ENCODE data around the gene TOR2A. TPM values are rescaled to one million over a fixed set of nuclear protein-coding genes. Genes with fewer than 3 reads are reported as not detected.

TOR2A gene
- total and polyA plus RNA-seq, 2 donors (not counting 3 experiments of a cell fraction or from before 2014, with no cell fraction given), result 19.3 to 23.9 TPM

DNA sequence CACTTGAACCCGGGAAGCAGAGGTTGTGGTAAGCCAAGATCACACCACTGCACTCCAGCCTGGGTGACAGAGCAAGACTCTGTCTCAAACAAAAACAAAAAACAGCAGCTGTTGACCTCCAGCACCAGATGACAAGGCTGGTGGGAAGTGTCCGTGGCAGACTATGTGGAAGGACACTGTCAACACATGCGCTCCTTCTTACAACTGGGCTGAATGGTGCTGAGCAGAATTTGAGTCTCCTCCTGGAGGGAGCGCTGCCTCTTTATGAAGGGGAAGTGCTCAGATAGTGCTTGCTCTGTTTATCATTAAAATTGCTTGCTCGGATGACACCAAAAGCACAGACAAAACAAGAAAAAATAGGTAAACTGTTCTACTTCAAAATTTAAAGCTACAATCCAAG, 37.5 kb downstream of the TOR2A start:
- no peaks in the 10 kb centered on the region for H3K79me2 ChIP-seq (ENCODE audit: control insufficient read depth, insufficient read depth, low read length)
- H3K4me2 ChIP-seq (ENCODE audit: insufficient read depth, low read length), result no peak overlapping the region
- intact Hi-C loops (cut with micrococcal nuclease) (loop anchor here (5.0 kb wide), 1 partner anchor 85 kb away; the partner anchor contains the start of gene STXBP1), dilution Hi-C loops (cut with MboI; ENCODE audit: extremely low pct_ligation_motif_present, low sequenced_read_pairs) (no loop called here)
- FAIRE-seq, result no peak
- H2AFZ ChIP-seq (ENCODE audit: low read depth, low read length), result no peak overlapping the region
- DNase-seq (ENCODE audit: low read depth, low spot score), result no peak
- H3K9ac ChIP-seq (replicated peaks; ENCODE audit: extremely low read depth, insufficient read depth, low read length), result no peak overlapping the region
- CTCF ChIA-PET, result interaction anchor here (0.8 to 1.4 kb wide), 3 partner anchors 8 to 37 kb away, joined by 3 to 4 read pairs (median 3); partner anchors contain the start of gene TOR2A
- no peaks in the 10 kb centered on the region for H3K27me3 ChIP-seq (ENCODE audit: control insufficient read depth in 2 of 2, insufficient read depth in 2 of 2, low read length in 2 of 2)
- no peak overlapping the region for H3K4me3 ChIP-seq (replicated peaks in 1 of 3; ENCODE audit: insufficient read depth in 1 of 3, low read depth in 1 of 3, low read length in 3 of 3)
- no peaks in the 10 kb centered on the region for H3K9me1 ChIP-seq (replicated peaks; ENCODE audit: control insufficient read depth, extremely low read depth, insufficient read depth, low read length)
- POLR2A ChIA-PET, result no interaction called here
- no peaks in the 10 kb centered on the region for H3K4me1 ChIP-seq (ENCODE audit: control insufficient read depth, extremely low read depth, insufficient read depth, low read length)
- H3K9me3 ChIP-seq (replicated peaks; ENCODE audit: control insufficient read depth, insufficient read depth, low read length), result no peaks in the 10 kb centered on the region
- no peaks in the 10 kb centered on the region for H3K36me3 ChIP-seq (ENCODE audit: control insufficient read depth in 2 of 2, extremely low read depth in 1 of 2, insufficient read depth in 2 of 2, low read length in 2 of 2)
- no peaks in the 10 kb centered on the region for H4K20me1 ChIP-seq (replicated peaks; ENCODE audit: control insufficient read depth, extremely low read depth, insufficient read depth, low read length)
- TF ChIP-seq POLR2A (IDR thresholded peaks at IDR 0.05; ENCODE audit: low read depth, low read length), result no peak
- no peak for TF ChIP-seq EZH2 (IDR thresholded peaks at IDR 0.05; ENCODE audit: borderline replicate concordance, low read depth, low read length, severe bottlenecking)
- no peak for TF ChIP-seq GATA2 (IDR thresholded peaks at IDR 0.05; ENCODE audit: insufficient read depth, insufficient read length, low read depth, low read length)
- TF ChIP-seq CTCF (IDR thresholded peaks at IDR 0.05; ENCODE audit: extremely low read depth in 1 of 2, insufficient read depth in 1 of 2, low read depth in 1 of 2, low read length in 2 of 2), result no peak
- no peak overlapping the region for H3K27ac ChIP-seq (ENCODE audit: insufficient read depth, low read depth, low read length)
- no TSS peak for BruUV-seq (replicated peaks)

Measured in endothelial cell of umbilical vein (primary cell).